Measurements from ENCODE around the gene EGLN1. TPM values are rescaled to one million over a fixed set of nuclear protein-coding genes. Genes with fewer than 3 reads are reported as not detected.

Gene EGLN1
- total and polyA plus RNA-seq, 2 experiments from 2014 or later = 1.9 to 6.0 TPM

GRCh38 chr1:231376875-231377549, 45.1 kb downstream of the EGLN1 start:
- Histone ChIP-seq H2AFZ (no peak overlapping the region), H3K36me3 (ENCODE audit: insufficient read depth) (no peaks in the 10 kb centered on the region), H4K20me1 (replicated peaks; ENCODE audit: insufficient read depth) (no peaks in the 10 kb centered on the region), H3K4me2 (no peak overlapping the region), H3K9me2 (ENCODE audit: insufficient read depth) (no peaks in the 10 kb centered on the region), H3K27ac (ENCODE audit: low read depth) (no peak overlapping the region), H3K4me1 (ENCODE audit: insufficient read depth) (no peaks in the 10 kb centered on the region), H3K79me2 (replicated peaks; ENCODE audit: insufficient read depth) (no peaks in the 10 kb centered on the region), H3K4me3 (no peak overlapping the region), H3F3A (replicated peaks; ENCODE audit: low read depth) (no peaks in the 10 kb centered on the region), H3K27me3 (ENCODE audit: insufficient read depth) (no peaks in the 10 kb centered on the region)
- ATAC-seq = peak; percentile 29; the same call in 2 of the 3 replicates
- Mint-ChIP-seq H3K9me3 (no peaks in the 10 kb centered on the region), H3K27ac (no peak overlapping the region), H3K4me3 (no peak overlapping the region), H3K4me1 (peaks cover 13% of the 10 kb centered on the region), H3K27me3 (ENCODE audit: insufficient read depth, low read depth, poor library complexity) (no peaks in the 10 kb centered on the region), H3K36me3 (ENCODE audit: low read depth) (no peaks in the 10 kb centered on the region)
- DNase-seq (ENCODE audit: low spot score) = no peak
- TF ChIP-seq POLR2AphosphoS5 (IDR thresholded peaks at IDR 0.05; ENCODE audit: low read depth) (no peak), STAT1 (IDR thresholded peaks at IDR 0.05; ENCODE audit: unreplicated experiment) (no peak), CREB1 (CRISPR knock-in tag; IDR thresholded peaks at IDR 0.05; ENCODE audit: low read depth) (no peak), JUNB (IDR thresholded peaks at IDR 0.05; ENCODE audit: unreplicated experiment) (no peak), NANOG (IDR thresholded peaks at IDR 0.05; ENCODE audit: borderline replicate concordance) (no peak), CTCF (conservative IDR thresholded peaks at IDR 0.05; ENCODE audit: low read depth in 2 of 2) (no peak), REST (IDR thresholded peaks at IDR 0.05; ENCODE audit: unreplicated experiment) (no peak), EZH2phosphoT487 (IDR thresholded peaks at IDR 0.05; ENCODE audit: unreplicated experiment) (no peak), EZH2 (IDR thresholded peaks at IDR 0.05; ENCODE audit: low read depth, unreplicated experiment) (no peak), ZNF114 (CRISPR knock-in tag; IDR thresholded peaks at IDR 0.05) (no peak), ZNF462 (CRISPR knock-in tag; IDR thresholded peaks at IDR 0.05) (no peak), ETS1 (IDR thresholded peaks at IDR 0.05) (no peak), ZNF331 (CRISPR knock-in tag; IDR thresholded peaks at IDR 0.05; ENCODE audit: low read depth) (no peak)
